Activated CD8-positive, alpha-beta memory T cell treated with anti-CD3 and anti-CD28 coated beads for 48 hours (primary cell): ENCODE results near the gene BOLA2B.

Experiments used
- DNase-seq, 3 experiments: peaks; one replicate each; pipeline ENCODE4 v3.0.0-alpha.2; 2020; ENCODE audit warnings: low read depth in 2 of 3, low spot score in 2 of 3

Gene BOLA2B

DNA sequence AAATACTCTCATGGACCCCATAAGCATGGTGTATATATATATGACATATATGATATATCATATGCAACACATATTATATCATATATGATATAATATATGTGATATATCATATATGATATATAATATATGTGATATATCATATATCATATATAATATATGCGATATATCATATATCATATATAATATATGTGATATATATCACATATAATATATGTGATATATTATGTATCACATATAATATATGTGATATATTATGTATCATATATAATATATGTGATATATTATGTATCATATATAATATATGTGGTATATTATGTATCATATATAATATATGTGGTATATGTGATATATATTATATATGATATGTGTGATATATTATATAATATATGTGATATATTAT is 48.5 kb downstream of the BOLA2B start:
- DNase-seq, result no peak

DNA sequence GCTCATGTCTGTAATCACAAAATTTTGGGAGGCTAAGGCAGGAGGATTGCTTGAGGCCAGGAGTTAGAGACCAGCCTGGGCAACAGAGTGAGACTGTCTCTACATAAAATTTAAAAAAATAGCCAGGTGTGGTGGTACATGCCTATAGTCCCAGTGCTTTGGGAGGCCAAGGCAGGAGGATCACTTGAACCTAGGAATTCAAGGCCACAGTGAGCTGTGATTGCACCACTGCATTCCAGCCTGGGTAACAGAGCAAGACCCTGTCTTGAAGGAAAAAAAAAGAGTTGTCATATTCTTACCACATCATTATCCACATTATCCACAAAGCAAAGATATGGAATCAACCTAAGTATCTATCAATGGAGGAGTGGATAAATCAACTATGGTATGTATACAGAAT is 49.4 kb downstream of the BOLA2B start:
- no peak for DNase-seq

DNA sequence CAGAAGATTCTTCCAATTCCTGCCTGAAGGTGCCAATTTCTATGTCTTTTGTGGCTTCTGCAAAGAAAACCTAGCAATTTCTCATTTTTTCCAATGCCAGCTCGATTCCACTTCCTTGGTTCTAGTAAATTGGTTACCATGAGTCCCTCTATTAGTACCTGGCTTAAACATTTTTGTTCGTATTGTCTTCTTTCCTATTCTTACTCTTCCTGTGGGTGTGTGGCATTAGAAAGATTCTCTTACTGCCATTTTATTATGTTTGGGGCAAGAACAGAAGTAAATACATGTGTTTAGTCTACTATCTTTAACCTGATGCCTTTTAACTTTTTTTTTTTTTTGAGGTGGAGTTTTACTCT is 50.1 kb downstream of the BOLA2B start:
- no peak for DNase-seq
